Occipital lobe (tissue), 2 donors: ENCODE data around the gene U2AF2. TPM values are rescaled to one million over a fixed set of nuclear protein-coding genes. Genes with fewer than 3 reads are reported as not detected.

ENCODE experiments used
- DNase-seq: peaks from one replicate; lab custom pipeline; 2025; lab: John Stamatoyannopoulos, UW
- total RNA-seq: library from RNA; depleted of rRNA; stranded (reverse); fragments of >200 nt; gene quantifications from one replicate; pipeline ENCODE4 v1.2.3, GENCODE V29; 2014

The U2AF2 gene
- total RNA-seq, 1 donor from 2014 or later, result 65.8 TPM

DNA sequence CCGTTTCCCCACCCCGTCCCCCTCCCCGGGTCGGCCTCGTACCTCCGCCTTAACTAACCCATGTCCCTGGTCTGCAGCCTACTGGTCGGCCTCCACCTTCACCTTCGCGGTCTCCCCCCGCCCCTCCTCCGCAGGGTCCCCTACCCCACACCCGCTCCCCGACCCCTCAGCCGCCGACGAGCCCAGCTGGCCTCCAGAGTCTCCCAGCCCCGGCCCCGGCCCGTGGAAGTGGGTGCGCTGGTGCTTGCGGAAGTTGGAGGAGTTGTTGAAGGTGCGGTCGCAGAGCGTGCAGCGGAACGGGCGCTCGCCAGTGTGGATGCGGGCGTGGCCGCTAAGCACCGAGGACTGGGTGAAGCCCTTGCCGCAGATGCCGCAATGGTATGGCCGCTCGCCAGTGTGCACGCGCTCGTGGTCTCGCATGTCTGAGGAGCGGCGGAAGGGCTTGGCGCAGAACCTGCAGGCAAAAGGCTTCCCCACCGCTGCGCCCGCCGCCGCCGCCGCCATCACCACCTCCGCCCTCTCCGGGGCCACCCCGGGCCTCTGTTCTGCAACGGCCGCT is 33.1 kb upstream of the U2AF2 start:
- DNase-seq, result no peak

DNA sequence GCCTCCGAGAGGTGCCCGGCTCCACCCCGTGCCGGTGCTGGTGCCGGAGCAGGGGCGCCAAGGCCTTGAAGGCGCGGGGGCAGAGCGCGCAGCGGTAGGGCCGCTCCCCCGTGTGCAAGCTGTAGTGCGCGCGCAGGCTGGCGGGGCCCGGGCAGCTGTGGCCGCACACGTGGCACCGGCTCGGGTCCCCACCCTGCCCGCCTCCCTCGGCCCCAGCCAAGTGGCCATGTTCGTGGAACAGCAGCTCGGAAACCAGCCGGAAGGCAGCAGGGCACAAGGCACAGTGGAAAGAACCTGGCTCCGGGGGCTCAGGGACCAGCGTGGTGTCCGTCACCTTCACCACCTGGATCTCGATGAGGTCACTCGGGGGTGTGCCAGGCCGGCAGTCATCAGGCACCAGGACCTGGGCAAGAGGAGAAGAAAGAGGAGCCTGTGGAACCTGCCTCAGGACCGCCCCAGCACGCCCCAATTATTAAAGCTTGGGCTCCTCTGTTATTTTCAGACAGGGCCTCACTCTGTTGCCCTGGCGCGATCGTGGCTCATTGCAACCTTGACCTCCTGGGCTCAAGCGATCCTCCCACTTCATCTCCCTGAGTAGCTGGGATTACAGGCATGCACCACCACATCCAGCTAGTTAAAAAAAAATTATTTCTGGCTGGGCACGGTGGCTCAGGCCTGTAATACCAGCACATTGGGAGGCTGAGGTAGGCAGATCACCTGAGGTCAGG is 32.4 kb upstream of the U2AF2 start:
- DNase-seq, result no peak

DNA sequence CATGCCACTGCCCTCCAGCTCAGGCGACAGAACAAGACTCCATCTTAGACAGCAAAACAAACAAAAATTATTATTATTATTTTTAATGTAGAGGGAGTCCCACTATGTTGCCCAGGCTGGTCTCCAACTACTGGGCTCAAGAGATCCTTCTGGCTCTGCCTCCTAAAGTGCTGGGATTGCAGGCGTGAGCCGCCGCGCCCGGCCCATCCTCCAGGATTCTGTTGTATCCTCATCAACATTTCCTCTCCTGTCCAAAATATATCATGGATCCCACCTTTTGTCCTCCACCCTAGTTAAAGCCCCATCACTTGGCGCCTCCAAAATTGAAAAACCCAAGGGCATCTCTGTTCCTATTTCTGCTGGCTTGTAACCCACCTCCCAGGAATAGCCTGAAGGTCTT is 31.7 kb upstream of the U2AF2 start:
- DNase-seq, result no peak

DNA sequence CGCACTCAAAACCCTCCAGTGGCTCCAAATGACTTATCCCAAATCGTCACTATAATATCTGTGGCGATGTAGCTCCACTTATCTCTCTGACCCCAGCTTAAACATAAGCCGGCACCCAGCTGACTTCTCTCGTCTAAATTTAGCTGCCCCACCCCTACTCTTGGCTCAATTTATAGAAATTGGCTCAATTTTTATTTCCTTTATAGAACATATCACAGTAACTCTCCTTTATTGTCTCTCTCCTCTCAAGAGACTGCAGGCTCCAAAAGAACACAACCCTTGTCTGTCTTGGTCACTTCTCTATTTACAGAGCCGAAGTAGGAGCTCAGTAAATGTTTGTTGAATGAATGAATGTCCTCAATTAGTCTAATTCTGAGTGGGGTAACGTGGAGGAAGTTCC is 31.3 kb upstream of the U2AF2 start:
- DNase-seq, result no peak

DNA sequence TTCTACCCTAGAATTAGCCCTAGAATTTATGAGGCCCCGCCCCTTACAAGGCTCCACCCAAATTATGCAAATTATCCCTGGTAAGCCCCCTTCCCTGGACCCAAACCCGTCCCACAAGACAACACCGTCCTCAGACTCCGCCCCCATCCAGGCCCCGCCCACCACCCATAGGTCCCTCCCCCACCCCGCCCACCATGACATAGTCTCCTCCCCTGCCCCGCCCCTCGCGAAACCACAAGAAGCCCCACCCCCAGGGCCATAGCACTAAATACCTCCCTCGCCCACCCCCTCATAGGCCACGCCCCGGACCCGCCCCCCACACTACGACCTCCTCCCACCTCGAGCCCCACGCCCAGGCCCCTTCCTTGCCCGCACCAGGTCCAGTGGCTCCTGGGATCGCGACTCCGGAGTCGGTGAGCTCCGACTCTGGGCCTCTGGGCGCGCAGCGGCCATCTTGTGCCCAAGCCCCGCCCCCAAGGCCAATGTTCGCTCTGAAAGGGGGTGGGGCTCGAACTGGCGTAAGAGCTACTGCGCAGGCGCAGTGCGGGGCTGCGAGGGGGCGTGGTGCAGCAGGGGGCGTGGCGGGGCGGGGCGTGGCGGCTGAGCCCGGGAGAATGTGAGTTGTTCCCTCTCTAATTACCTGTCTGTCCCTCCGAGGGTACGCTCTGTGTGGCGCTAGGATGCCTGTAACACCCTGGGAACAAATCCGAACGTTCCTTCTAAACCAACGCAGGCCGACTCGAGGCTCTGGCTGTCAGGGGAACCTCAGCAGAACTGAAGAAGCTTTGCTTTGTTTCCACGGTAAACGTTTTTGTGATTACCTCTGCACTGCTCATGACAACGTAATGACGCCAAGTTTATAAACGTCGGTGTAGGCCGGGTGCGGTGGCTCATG is 30.5 kb upstream of the U2AF2 start, which contains the start of gene ZNF784:
ZNF784 (minus strand) TSS at position 458 of the 895 bp plus-strand sequence; CDS start at position 453, 5 bp downstream.
- DNase-seq, result peak; percentile 91

DNA sequence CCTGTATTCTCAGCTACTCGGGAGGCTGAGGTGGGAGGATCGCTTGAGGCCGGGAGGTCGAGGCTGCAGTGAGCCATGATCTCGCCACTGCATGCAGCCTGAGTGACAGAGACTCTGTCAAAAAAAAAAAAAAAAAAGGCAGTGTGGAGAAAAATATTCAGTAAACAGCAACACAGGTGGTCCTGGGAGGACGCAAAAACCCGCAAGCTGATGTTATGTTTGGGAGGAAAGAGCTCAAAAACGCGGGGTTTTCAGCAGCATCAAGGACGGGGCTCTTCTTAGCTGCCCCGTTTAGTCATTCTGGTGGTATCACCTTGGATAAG is 29.9 kb upstream of the U2AF2 start:
- DNase-seq, result no peak

DNA sequence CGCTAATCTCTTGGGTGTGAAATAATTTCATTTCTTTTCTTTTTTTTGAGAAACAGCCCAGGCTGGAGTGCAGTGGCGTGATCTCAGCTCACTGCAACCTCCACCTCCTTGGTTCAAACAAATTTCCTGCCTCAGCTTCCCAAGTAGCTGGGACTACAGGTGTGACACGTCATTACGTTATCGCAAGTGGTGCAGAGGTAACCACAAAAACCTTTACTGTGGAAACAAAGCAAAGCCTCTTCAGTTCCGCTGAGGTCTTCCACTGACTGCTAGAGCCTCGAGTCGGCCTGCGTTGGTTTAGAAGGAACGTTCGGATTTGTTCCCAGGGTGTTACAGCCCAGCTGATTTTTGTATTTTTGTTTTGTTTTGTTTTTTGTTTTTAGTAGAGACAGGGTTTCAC is 28.5 kb upstream of the U2AF2 start:
- no peak for DNase-seq

DNA sequence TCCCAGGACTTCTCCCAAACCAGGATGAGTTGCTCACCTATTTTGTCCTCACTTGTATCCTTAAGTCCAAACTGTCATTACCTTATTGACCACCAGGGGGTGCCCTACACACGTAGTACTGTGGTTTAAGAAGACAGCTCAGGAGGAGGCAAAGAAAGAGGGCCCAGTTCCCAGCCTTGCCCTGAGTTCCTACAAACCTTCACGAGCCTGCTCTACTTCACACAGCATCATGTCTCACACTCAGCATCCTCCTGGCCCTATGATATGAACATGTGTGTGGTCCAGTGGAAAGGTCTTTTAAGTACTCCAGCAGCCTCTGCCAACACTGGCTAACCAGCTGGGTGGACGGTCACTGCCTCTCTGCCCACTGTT is 22.4 kb upstream of the U2AF2 start:
- peak; percentile 50 for DNase-seq

DNA sequence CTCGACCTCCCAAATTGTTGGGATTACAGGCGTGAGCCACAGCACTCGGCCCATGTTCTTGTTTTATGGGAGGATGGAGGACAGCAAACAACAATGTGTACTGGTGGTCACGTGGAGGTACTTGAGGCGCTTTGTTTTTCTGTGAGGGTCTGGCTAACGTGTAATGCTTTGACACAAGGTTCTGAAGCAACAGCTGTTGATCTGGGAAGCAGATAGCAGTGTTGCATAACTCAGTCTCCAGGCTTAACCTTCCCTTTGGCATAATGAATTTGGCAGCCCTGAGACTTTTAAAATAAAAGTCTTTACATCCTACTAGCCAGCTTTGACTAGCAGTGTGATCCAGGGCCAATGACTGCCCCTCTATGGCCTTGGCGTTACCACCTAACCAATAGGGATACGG is 21.0 kb upstream of the U2AF2 start:
- DNase-seq, result no peak

DNA sequence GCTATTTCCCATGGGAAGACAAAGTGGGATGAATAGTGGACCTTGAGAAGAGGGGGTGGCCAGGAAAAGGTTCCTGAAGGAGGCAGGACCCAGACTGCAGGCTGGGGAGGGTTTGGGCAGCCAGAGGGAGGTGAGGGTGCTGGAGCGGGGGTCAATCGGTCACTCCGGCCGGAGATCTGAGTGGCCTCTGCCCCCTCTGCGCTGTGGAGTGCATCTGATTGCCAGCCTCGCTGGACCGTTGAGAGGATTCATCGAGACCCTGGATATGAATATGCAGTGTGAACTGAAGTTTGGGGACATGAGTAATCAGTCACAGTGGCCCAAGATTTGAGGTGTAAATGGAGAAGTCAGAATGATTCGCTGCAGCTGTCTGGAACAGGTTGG is 19.5 kb upstream of the U2AF2 start:
- no peak for DNase-seq

DNA sequence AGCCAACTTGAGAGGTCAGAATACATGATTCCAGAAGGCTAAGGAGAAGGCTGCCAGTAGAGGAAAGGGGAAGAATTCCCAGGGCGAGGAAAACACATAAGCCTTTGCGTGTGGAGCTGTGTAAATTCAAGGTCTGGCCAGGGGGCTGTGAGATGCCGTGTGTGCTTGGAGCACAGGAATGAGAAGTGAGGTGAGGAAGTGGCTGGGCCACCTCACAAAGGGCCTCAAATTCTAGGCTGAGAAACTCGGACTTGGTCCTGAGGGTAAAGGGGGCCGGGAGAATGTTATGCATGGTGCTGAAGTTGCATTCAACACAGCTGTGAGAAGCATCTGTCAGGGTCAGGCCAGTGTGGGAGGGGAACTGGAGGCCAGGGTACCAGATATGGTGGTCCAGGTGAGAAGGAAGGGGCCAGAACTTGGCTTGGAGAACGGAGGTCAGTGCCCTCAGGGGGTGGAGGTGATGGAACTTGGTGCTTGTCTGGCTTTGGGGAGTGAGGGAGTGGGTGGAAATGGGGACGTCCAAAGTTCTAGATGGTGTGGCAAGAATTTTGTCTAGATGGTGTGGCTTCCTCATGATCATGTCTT is 18.9 kb upstream of the U2AF2 start:
- no peak for DNase-seq

DNA sequence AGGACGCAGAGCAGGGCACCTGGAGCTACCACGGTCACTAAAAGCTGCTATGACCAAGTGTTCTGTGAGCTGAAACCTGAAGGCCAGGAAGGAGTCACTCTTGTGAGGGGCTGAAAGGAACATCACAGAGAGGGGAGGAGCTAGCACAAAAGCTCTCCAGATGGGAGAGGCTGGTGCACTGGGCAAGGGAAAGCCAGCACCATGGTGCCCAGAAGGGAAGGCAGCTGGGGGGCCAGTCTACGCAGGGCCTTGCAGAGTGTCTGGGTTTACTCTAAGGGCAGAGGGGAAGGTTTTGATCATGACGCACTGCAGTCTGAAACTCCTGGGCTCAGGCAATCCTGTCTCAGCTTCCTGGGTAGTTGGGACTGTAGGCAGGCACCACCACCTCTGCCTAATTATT is 18.1 kb upstream of the U2AF2 start:
- no peak for DNase-seq

DNA sequence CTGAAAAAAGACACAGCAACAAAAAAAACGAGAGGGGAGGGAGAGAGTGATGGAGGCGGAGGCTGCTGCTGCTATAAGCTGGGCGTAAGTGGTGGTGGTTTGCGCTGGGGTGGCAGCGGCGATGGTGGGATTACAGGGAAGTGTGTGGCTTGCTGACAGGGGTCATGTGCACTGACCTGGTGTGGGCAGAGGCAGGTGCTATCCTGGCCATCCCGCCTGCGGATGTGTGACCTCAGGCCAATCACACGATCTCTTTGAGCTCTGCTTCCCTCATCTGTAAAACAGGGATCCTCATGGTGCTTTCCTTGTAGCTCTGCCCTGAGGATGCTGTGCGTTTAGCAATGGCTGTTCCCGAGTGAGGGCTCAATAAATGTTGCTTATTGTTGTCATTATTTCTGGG is 17.3 kb upstream of the U2AF2 start:
- no peak for DNase-seq

DNA sequence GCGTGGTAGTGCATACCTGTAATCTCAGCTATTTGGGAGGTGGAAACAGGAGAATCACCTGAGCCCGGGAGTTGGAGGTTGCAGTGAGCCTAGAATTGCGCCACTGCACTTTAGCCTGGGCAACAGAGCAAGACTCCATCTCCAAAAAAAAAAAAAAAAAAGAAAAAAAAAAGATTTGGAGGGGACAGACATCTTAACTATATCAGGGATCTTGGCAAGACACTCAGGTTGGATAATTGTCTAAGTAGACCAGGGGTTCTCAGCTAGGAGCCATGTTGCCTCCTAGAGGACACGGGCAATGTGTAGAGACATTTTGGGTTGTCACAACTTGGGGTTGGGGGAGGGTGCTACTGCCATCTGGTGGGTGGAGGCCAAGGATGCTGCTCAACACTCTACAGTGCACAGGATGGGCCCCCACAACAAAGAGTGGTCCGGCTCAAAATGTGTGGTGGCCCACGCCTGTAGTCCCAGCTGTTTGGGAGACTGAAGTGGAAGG is 15.9 kb upstream of the U2AF2 start:
- no peak for DNase-seq

DNA sequence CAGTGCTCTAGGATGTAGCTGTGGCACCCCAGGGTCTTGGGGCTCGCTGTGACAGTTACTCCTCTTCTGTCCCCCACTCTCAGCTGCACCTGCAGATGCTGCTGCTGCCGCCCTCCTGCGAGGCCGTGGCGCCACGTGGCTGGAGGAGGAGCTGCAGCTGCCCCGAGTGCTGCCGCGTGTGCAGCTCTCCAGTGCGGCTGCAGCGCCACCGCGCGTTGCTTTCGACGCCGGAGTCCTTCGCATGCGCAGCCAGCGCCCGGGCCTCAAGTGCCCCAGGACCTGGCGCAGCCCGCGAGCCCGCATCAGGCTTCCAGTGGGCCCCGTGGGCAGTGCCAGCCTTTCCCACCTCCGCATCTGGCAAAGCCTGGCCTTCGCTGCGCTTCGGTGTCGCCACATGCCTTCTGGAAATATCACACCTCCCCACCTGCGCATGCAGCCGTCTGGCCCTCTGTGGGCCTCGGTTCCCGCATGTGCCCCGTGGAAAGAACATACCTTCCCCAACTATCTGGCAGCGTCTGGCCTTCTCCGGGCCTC is 14.7 kb upstream of the U2AF2 start:
- no peak for DNase-seq

DNA sequence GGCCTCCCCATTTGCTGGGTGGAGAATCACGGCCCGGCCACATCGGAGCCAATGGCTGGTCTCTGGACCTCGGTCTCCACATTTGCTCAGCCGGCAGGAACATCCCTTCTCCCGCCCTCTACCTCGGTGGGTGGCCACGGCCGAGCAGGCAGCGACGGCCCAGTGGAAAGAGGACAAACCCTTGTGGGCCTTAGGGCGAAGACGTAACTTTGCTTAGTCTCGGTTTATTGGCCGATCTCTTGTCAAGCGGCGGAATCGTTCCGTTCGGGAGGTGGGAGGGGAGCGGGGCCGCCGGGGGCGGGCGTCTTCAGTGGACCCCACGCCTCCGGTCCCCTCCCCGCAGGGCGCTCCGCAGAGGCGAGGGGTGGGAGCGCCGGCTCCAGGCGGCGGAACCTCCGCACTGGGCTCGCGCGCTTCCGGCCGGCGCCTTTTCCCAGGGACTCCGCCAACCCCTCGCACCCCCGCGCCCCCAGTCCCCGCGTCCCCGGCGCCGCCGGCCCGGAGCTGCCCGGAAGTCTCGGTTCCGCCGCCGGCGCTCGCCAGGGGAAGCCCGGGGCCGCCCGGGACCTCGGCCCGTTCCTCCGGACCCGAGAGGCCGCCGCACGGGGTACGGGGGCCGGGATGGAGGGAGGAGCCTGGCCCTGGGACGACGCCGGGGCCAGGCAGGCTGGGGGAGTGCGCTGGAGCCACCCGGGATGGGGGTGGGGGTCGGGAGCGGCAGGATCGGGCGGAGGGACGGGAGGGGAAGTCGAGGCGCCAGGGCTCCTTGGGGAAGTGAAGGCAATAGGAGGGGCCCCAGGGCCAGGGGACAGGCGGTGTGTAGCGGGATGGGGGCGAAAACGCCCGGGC is 14.0 kb upstream of the U2AF2 start, which contains the start of gene ZNF580:
ZNF580 (plus strand) TSS at position 426 of the 849 bp plus-strand sequence. CDS start 1,507 bp downstream, outside the sequence.
- DNase-seq, result peak; percentile 43

DNA sequence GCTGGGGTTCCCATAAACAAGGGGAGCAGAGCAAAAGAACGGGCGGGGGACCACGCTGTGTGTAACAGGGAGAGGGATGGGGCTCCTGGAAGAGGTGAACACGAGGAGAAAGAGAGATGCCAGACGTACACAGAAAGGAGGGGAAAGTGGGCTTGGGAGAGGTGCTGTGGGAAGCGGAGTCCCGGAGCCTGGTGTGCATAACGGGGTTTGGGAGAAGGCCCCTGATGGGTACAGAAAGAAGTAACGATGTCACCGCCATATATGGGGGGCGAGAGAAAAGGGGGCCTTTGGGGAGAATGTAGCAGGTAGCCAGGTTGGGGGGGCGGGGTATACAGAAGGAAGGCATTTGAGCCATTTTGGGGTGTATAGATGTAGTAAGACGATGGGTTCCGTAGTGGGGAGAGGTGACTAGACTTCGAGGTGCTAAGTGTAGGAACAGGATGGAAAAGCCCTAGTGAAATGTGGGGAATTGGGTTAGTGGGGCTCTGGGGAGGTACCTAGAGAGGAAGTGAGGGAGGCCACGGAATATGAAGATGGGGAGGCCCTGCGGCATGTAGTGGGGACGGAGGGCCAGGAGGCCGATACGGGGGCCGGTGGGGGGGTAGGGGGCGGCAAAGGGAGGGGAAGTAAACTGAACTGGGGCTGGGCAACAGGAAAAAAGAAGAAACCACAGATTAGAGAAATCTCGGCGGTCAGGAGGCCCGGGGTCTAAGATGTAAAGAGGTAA is 13.2 kb upstream of the U2AF2 start:
- DNase-seq, result no peak

DNA sequence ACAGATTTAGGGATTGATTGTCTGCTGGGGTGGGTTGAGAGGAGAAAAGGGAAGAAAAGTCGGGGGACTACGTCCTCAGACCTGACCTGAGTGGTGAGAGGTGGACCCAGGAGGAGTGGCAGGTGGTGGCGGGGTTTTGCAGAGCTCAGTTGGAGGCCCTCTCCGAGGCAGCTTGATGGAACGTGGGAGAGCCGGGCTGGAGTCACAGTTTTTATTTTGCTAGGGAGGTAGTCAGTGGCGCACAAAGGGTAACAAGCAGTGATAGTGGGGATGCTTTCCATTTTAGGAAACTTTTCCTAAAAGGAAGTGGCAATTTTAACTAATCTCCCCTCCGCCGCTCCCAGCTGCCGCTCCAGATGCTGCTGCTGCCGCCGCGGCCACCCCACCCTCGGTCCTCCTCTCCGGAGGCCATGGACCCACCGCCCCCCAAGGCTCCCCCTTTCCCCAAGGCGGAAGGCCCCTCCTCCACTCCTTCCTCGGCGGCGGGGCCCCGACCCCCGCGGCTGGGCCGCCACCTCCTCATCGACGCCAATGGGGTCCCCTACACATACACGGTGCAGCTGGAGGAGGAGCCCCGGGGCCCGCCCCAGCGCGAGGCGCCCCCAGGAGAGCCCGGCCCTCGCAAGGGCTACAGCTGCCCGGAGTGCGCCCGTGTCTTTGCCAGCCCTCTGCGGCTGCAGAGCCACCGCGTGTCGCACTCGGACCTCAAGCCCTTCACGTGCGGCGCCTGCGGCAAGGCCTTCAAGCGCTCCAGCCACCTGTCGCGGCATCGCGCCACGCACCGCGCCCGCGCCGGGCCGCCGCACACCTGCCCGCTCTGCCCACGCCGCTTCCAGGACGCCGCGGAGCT is 12.5 kb upstream of the U2AF2 start:
- no peak for DNase-seq
